Measurements from ENCODE around the gene DEUP1.
"Not testable (repeated sequence)": the region's sequence is repeated elsewhere in the genome, so short reads cannot be mapped to it uniquely, and the experiment has no call there.

DEUP1 gene

GRCh38 chr11:93359396-93359795 lies 28.9 kb downstream of the DEUP1 start:
- no peak for DNase-seq (ENCODE audit: low read depth)

GRCh38 chr11:93361435-93361834 lies 30.9 kb downstream of the DEUP1 start:
- DNase-seq (ENCODE audit: low read depth), result no peak

GRCh38 chr11:93368022-93368421 lies 37.5 kb downstream of the DEUP1 start:
- DNase-seq (ENCODE audit: low read depth), result no peak

- no peak for DNase-seq (ENCODE audit: low read depth)
Observed at GRCh38 chr11:93370260-93370659, 39.7 kb downstream of the DEUP1 start.

GRCh38 chr11:93389737-93390136 lies 59.2 kb downstream of the DEUP1 start:
- DNase-seq (ENCODE audit: low read depth), result no peak

- no peak for DNase-seq (ENCODE audit: low read depth)
Observed at GRCh38 chr11:93392867-93393266, 62.3 kb downstream of the DEUP1 start.

- no peak for DNase-seq (ENCODE audit: low read depth)
Observed at GRCh38 chr11:93393386-93393785, 62.8 kb downstream of the DEUP1 start.

GRCh38 chr11:93394488-93394887 lies 63.9 kb downstream of the DEUP1 start:
- DNase-seq (ENCODE audit: low read depth), result no peak

- DNase-seq (ENCODE audit: low read depth), result no peak
Observed at GRCh38 chr11:93396316-93396715, 65.8 kb downstream of the DEUP1 start.

GRCh38 chr11:93403930-93404329 lies 73.4 kb downstream of the DEUP1 start:
- no peak for DNase-seq (ENCODE audit: low read depth)

GRCh38 chr11:93407777-93408401 lies 77.3 kb downstream of the DEUP1 start:
- DNase-seq (ENCODE audit: low read depth), result no peak

- DNase-seq (ENCODE audit: low read depth), result no peak
Observed at GRCh38 chr11:93410441-93410840, 79.9 kb downstream of the DEUP1 start.

- no peak for DNase-seq (ENCODE audit: low read depth)
Observed at GRCh38 chr11:93411705-93412104, 81.2 kb downstream of the DEUP1 start.

- no peak for DNase-seq (ENCODE audit: low read depth)
Observed at GRCh38 chr11:93432247-93432646, 101.7 kb downstream of the DEUP1 start.

GRCh38 chr11:93443232-93443631 lies 112.7 kb downstream of the DEUP1 start:
- not testable (repeated sequence) for DNase-seq (ENCODE audit: low read depth)

- no peak for DNase-seq (ENCODE audit: low read depth)
Observed at GRCh38 chr11:93444617-93445073, 114.1 kb downstream of the DEUP1 start.

GRCh38 chr11:93458286-93458685 lies 127.7 kb downstream of the DEUP1 start:
- DNase-seq (ENCODE audit: low read depth), result no peak

- DNase-seq (ENCODE audit: low read depth), result not testable (repeated sequence)
Observed at GRCh38 chr11:93463666-93464065, 133.1 kb downstream of the DEUP1 start.

- DNase-seq (ENCODE audit: low read depth), result no peak
Observed at GRCh38 chr11:93464927-93465540, 134.5 kb downstream of the DEUP1 start.

GRCh38 chr11:93467054-93467453 lies 136.5 kb downstream of the DEUP1 start:
- DNase-seq (ENCODE audit: low read depth), result no peak

- DNase-seq (ENCODE audit: low read depth), result no peak
Observed at GRCh38 chr11:93468290-93468689, 137.7 kb downstream of the DEUP1 start.

- DNase-seq (ENCODE audit: low read depth), result no peak
Observed at GRCh38 chr11:93474123-93474522, 143.6 kb downstream of the DEUP1 start.

- DNase-seq (ENCODE audit: low read depth), result no peak
Observed at GRCh38 chr11:93476796-93477195, 146.3 kb downstream of the DEUP1 start.

GRCh38 chr11:93477684-93478234 lies 147.2 kb downstream of the DEUP1 start:
- DNase-seq (ENCODE audit: low read depth), result no peak

Measured in GM04504 (cell line).